Right renal pelvis (tissue), 4 donors: ENCODE results near the gene PVALEF. TPM values are rescaled to one million over a fixed set of nuclear protein-coding genes. Genes with fewer than 3 reads are reported as not detected.

ENCODE experiments used
- DNase-seq, 4 donors: peaks; one replicate each; pipeline ENCODE4 v3.0.0-alpha.2; 2013; ENCODE audit warnings: low read depth in 4 of 4, low spot score in 3 of 4, missing footprints in 1 of 4
- polyA plus RNA-seq, 4 donors: library from polyadenylated mRNA; unstranded; fragments of 120-200 nt; gene quantifications; one replicate each; pipeline ENCODE4 v1.2.1, GENCODE V29; 2013; ENCODE audit not compliant: insufficient read length in 4 of 4

Gene PVALEF
- polyA plus RNA-seq, 4 donors: 0.13 to 0.39 (median 0.23) TPM; not detected in 1

- DNase-seq: no peak
These were observed 4.4 kb upstream of the PVALEF start for GRCh38 chr17:81160747-81161453.

- no peak for DNase-seq
These were observed 3.8 kb upstream of the PVALEF start for GRCh38 chr17:81161536-81161935.

GRCh38 chr17:81161972-81162371 lies 3.3 kb upstream of the PVALEF start:
- DNase-seq: no peak

- DNase-seq: no peak
These were observed 2.8 kb upstream of the PVALEF start for GRCh38 chr17:81162491-81162890.

- no peak for DNase-seq
These were observed 2.1 kb upstream of the PVALEF start for GRCh38 chr17:81163051-81163695.

- DNase-seq: no peak
These were observed 1.5 kb upstream of the PVALEF start for GRCh38 chr17:81163703-81164370.

- DNase-seq: no peak
These were observed 699 bp upstream of the PVALEF start for GRCh38 chr17:81164371-81165245.

GRCh38 chr17:81166033-81166492 lies 756 bp downstream of the PVALEF start, which contains the start of gene AATK:
TSS of gene AATK (minus strand) at chr17:81166221. CDS start at chr17:81165992, 229 bp downstream.
- DNase-seq: no peak

GRCh38 chr17:81167194-81167524 lies 1.9 kb downstream of the PVALEF start:
- no peak for DNase-seq

GRCh38 chr17:81167638-81168037 lies 2.3 kb downstream of the PVALEF start:
- DNase-seq: no peak

GRCh38 chr17:81169870-81170309 lies 4.6 kb downstream of the PVALEF start:
- DNase-seq: no peak

- DNase-seq: no peak
These were observed 5.6 kb downstream of the PVALEF start for GRCh38 chr17:81170727-81171494.

- no peak for DNase-seq
These were observed 6.6 kb downstream of the PVALEF start for GRCh38 chr17:81171941-81172340.

GRCh38 chr17:81173052-81173761 lies 7.9 kb downstream of the PVALEF start:
- no peak for DNase-seq

- DNase-seq: no peak
These were observed 8.5 kb downstream of the PVALEF start for GRCh38 chr17:81173762-81174155.

- DNase-seq: no peak
These were observed 11.4 kb downstream of the PVALEF start for GRCh38 chr17:81176666-81177065.

- DNase-seq: no peak
These were observed 13.1 kb downstream of the PVALEF start for GRCh38 chr17:81178136-81179091.

- DNase-seq: no peak
These were observed 13.9 kb downstream of the PVALEF start for GRCh38 chr17:81179220-81179619.
